ENCODE measurements around the gene SCYGR6.
"Not testable (repeated sequence)": the region's sequence is repeated elsewhere in the genome, so short reads cannot be mapped to it uniquely, and the experiment has no call there.

GRCh38 chr2:227756261-227756660 is 31.7 kb upstream of the SCYGR6 start:
- TF ChIP-seq CTCF, EZH2, EZH2phosphoT487 (IDR thresholded peaks at IDR 0.05): not testable (repeated sequence)

All from neural progenitor cell (in vitro differentiated cells).